Kidney capillary endothelial cell (primary cell): ENCODE measurements around the gene NFKBIE.
"Not testable (repeated sequence)": the region's sequence is repeated elsewhere in the genome, so short reads cannot be mapped to it uniquely, and the experiment has no call there.

Source experiments
- DNase-seq: peaks from one replicate; pipeline ENCODE4 v3.0.0-alpha.2; 2018; ENCODE audit warnings: low spot score

The NFKBIE gene

GRCh38 chr6:44265007-44265721 lies at the start of gene NFKBIE:
Gene NFKBIE (minus strand): TSS chr6:44265551. CDS start chr6:44265346, 205 bp downstream.
- DNase-seq = peak; percentile 80

- not testable (repeated sequence) for DNase-seq
These were observed 49.3 kb upstream of the NFKBIE start for GRCh38 chr6:44314657-44315056.

- peak; percentile 74 for DNase-seq
These were observed 47.8 kb upstream of the NFKBIE start, which contains the start of gene AARS2 for GRCh38 chr6:44312901-44313788. Gene AARS2 (minus strand): TSS chr6:44313347. CDS start chr6:44313323, 24 bp downstream.

- no peak for DNase-seq
These were observed 46.4 kb upstream of the NFKBIE start for GRCh38 chr6:44311767-44312166.

- DNase-seq = no peak
These were observed 46.0 kb upstream of the NFKBIE start for GRCh38 chr6:44311304-44311703.

GRCh38 chr6:44310241-44310640 lies 44.9 kb upstream of the NFKBIE start:
- no peak for DNase-seq

- DNase-seq = no peak
These were observed 44.3 kb upstream of the NFKBIE start for GRCh38 chr6:44309631-44310030.

- DNase-seq = no peak
These were observed 43.7 kb upstream of the NFKBIE start for GRCh38 chr6:44309092-44309491.

- no peak for DNase-seq
These were observed 41.9 kb upstream of the NFKBIE start for GRCh38 chr6:44307217-44307616.

GRCh38 chr6:44306710-44307109 lies 41.4 kb upstream of the NFKBIE start:
- DNase-seq = no peak

GRCh38 chr6:44305200-44305725 lies 39.9 kb upstream of the NFKBIE start:
- DNase-seq = no peak

GRCh38 chr6:44304282-44305199 lies 39.2 kb upstream of the NFKBIE start:
- peak; percentile 44 for DNase-seq

- no peak for DNase-seq
These were observed 38.5 kb upstream of the NFKBIE start for GRCh38 chr6:44303842-44304241.

GRCh38 chr6:44302856-44303255 lies 37.5 kb upstream of the NFKBIE start:
- no peak for DNase-seq

GRCh38 chr6:44301782-44302564 lies 36.6 kb upstream of the NFKBIE start:
- no peak for DNase-seq

- DNase-seq = no peak
These were observed 35.8 kb upstream of the NFKBIE start for GRCh38 chr6:44301106-44301505.

- no peak for DNase-seq
These were observed 35.0 kb upstream of the NFKBIE start for GRCh38 chr6:44300292-44300823.

GRCh38 chr6:44298864-44299263 lies 33.5 kb upstream of the NFKBIE start:
- DNase-seq = no peak

GRCh38 chr6:44298055-44298803 lies 32.9 kb upstream of the NFKBIE start:
- no peak for DNase-seq
